ENCODE data around the gene CIB4.

- TF ChIP-seq CTCF (IDR thresholded peaks at IDR 0.05): no peak
- no peak for TF ChIP-seq EP300 (IDR thresholded peaks at IDR 0.05)
- TF ChIP-seq POLR2AphosphoS5 (IDR thresholded peaks at IDR 0.05): no peak
- no peak for TF ChIP-seq POLR2A (IDR thresholded peaks at IDR 0.05)
Measured at GRCh38 chr2:26639685-26640243, 1.4 kb downstream of the CIB4 start.

Data from sigmoid colon (tissue), 4 donors.